ENCODE measurements around the gene TEKT4.
"Not testable (repeated sequence)": the region's sequence is repeated elsewhere in the genome, so short reads cannot be mapped to it uniquely, and the experiment has no call there.

Gene TEKT4

GRCh38 chr2:94876523-94876863 is 5.3 kb downstream of the TEKT4 start:
- no peaks in the 10 kb centered on the region for H3K27me3 ChIP-seq (ENCODE audit: insufficient read depth, low read length)
- H4K12ac ChIP-seq (ENCODE audit: low read depth, low read length): no peak overlapping the region
- H3K79me1 ChIP-seq (ENCODE audit: low read length): no peaks in the 10 kb centered on the region
- no peak overlapping the region for H3K14ac ChIP-seq (ENCODE audit: low read length)
- H3K36me3 ChIP-seq (ENCODE audit: control insufficient read depth in 1 of 2, insufficient read depth in 2 of 2, low read length in 2 of 2): no peaks in the 10 kb centered on the region
- H3K27ac ChIP-seq (ENCODE audit: low read depth, low read length): no peak overlapping the region
- no peak overlapping the region for H3K4me2 ChIP-seq (ENCODE audit: low read length)
- H2BK120ac ChIP-seq (ENCODE audit: insufficient read depth, low read length, poor library complexity): no peak overlapping the region
- H2AFZ ChIP-seq (ENCODE audit: insufficient read depth, low read length, poor library complexity): no peak overlapping the region
- WGBS (ENCODE audit: extremely low coverage, insufficient coverage, insufficient read length): no CpG with 5 or more reads among the region's 16 CpGs
- no peak overlapping the region for H2AK5ac ChIP-seq (ENCODE audit: low read length)
- H4K91ac ChIP-seq (ENCODE audit: low read depth, low read length): no peak overlapping the region
- no peak for DNase-seq
- H2BK12ac ChIP-seq (ENCODE audit: low read length): no peak overlapping the region
- H4K8ac ChIP-seq (ENCODE audit: low read depth, low read length): no peak overlapping the region
- H3K4me1 ChIP-seq (ENCODE audit: control insufficient read depth in 1 of 2, insufficient read depth in 2 of 2, low read length in 2 of 2): no peaks in the 10 kb centered on the region
- H3K18ac ChIP-seq (ENCODE audit: low read length): no peak overlapping the region
- no peak overlapping the region for H3K4ac ChIP-seq (ENCODE audit: low read depth, low read length)
- H3K9ac ChIP-seq (ENCODE audit: low read length): no peak overlapping the region
- H3K9me3 ChIP-seq (ENCODE audit: insufficient read depth, low read depth, low read length): peaks cover 3% of the 10 kb centered on the region
- H3K23ac ChIP-seq (ENCODE audit: low read length): no peak overlapping the region
- H3K79me2 ChIP-seq (ENCODE audit: control insufficient read depth, insufficient read depth, low read length, poor library complexity): no peaks in the 10 kb centered on the region
- no peak overlapping the region for H3K4me3 ChIP-seq (ENCODE audit: low read depth, low read length)
- H2BK5ac ChIP-seq (ENCODE audit: low read depth, low read length, poor library complexity): no peak overlapping the region

GRCh38 chr2:94877129-94877528 is 5.9 kb downstream of the TEKT4 start:
- Histone ChIP-seq H4K12ac (ENCODE audit: low read depth, low read length) (no peak overlapping the region), H3K27ac (ENCODE audit: low read depth, low read length) (no peak overlapping the region), H3K36me3 (ENCODE audit: control insufficient read depth in 1 of 2, insufficient read depth in 2 of 2, low read length in 2 of 2) (no peaks in the 10 kb centered on the region), H3K4me2 (ENCODE audit: low read length) (no peak overlapping the region), H2BK5ac (ENCODE audit: low read depth, low read length, poor library complexity) (no peak overlapping the region), H4K8ac (ENCODE audit: low read depth, low read length) (no peak overlapping the region), H3K18ac (ENCODE audit: low read length) (no peak overlapping the region), H3K23ac (ENCODE audit: low read length) (no peak overlapping the region), H4K91ac (ENCODE audit: low read depth, low read length) (no peak overlapping the region), H2AFZ (ENCODE audit: insufficient read depth, low read length, poor library complexity) (no peak overlapping the region), H3K9me3 (ENCODE audit: insufficient read depth, low read depth, low read length) (peaks cover 3% of the 10 kb centered on the region), H3K9ac (ENCODE audit: low read length) (no peak overlapping the region), H3K4me3 (ENCODE audit: low read depth, low read length) (no peak overlapping the region), H3K4ac (ENCODE audit: low read depth, low read length) (no peak overlapping the region), H2BK12ac (ENCODE audit: low read length) (no peak overlapping the region), H2AK5ac (ENCODE audit: low read length) (no peak overlapping the region), H3K14ac (ENCODE audit: low read length) (no peak overlapping the region), H3K27me3 (ENCODE audit: insufficient read depth, low read length) (no peaks in the 10 kb centered on the region), H2BK120ac (ENCODE audit: insufficient read depth, low read length, poor library complexity) (no peak overlapping the region), H3K79me2 (ENCODE audit: control insufficient read depth, insufficient read depth, low read length, poor library complexity) (no peaks in the 10 kb centered on the region), H3K79me1 (ENCODE audit: low read length) (no peaks in the 10 kb centered on the region), H3K4me1 (ENCODE audit: control insufficient read depth in 1 of 2, insufficient read depth in 2 of 2, low read length in 2 of 2) (no peaks in the 10 kb centered on the region)
- no peak for DNase-seq
- WGBS (ENCODE audit: extremely low coverage, insufficient coverage, insufficient read length): no CpG with 5 or more reads among the region's 5 CpGs

DNA sequence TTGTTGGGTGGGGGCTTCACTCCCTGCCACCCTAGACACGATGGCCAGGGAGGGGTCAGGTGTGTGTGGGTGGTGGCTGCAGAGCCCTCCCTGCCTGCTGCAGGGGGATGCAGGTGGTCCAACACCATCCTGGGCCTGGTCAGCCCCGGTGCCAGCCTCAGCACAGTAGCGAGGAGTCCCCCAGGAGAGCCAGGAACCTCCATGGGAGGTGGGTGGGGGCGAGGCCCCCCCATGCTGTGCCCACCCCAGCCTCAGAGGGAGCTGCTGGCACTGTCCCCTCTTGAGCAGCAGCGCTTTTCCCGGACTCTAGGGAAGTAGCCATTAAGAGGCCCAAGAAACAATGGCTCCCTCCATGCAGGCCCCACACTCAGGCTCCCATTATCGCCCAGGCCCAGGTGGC is 7.3 kb downstream of the TEKT4 start:
- not testable (repeated sequence) for H3K4me2 ChIP-seq (ENCODE audit: low read length); H3K79me1 ChIP-seq (ENCODE audit: low read length)
- WGBS (ENCODE audit: extremely low coverage, insufficient coverage, insufficient read length): no CpG with 5 or more reads among the region's 7 CpGs

DNA sequence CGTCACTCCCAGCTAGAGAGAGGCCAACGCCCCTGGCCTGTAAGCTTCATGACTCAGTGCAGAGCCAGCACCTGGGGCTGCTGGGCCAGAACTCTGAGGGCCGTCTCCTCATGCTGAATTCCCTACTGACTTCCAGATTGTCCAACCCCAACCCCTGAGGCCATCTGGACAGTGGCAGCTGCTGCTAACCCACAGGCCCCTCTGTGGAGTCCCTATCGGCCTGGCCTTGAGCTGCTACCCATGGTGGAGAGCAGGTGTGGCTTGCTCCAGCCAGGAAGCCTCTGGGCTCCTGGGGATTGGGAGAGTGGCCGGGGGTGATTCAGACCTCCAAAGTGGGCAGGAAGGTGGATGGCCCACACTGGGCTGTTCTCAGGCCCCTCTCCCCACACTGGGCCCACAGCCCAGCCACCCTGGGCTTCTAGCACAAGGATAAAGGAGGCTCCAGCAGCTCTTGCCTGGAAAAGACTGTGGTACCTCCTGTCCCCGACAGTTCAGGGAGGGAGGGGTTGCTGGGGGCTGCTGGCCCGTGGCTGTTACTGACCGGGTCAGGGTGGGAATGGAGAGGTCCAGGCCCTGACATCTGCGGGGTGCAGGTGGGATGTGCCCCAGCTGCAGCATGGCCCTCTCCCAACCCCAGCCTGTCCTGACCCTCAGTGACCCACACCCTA is 8.2 kb downstream of the TEKT4 start:
- DNase-seq: no peak
- Histone ChIP-seq H3K4me1 (ENCODE audit: control insufficient read depth in 1 of 2, insufficient read depth in 2 of 2, low read length in 2 of 2) (no peaks in the 10 kb centered on the region), H3K9me3 (ENCODE audit: insufficient read depth, low read depth, low read length) (peaks cover 3% of the 10 kb centered on the region), H3K36me3 (ENCODE audit: control insufficient read depth in 1 of 2, insufficient read depth in 2 of 2, low read length in 2 of 2) (no peaks in the 10 kb centered on the region), H2AK5ac (ENCODE audit: low read length) (no peak overlapping the region), H2BK120ac (ENCODE audit: insufficient read depth, low read length, poor library complexity) (no peak overlapping the region), H3K9ac (ENCODE audit: low read length) (no peak overlapping the region), H3K4me3 (ENCODE audit: low read depth, low read length) (no peak overlapping the region), H3K18ac (ENCODE audit: low read length) (no peak overlapping the region), H3K27me3 (ENCODE audit: insufficient read depth, low read length) (no peaks in the 10 kb centered on the region), H3K79me1 (ENCODE audit: low read length) (no peaks in the 10 kb centered on the region), H3K4ac (ENCODE audit: low read depth, low read length) (no peak overlapping the region), H2AFZ (ENCODE audit: insufficient read depth, low read length, poor library complexity) (no peak overlapping the region), H2BK5ac (ENCODE audit: low read depth, low read length, poor library complexity) (no peak overlapping the region), H3K14ac (ENCODE audit: low read length) (no peak overlapping the region), H4K12ac (ENCODE audit: low read depth, low read length) (no peak overlapping the region), H3K79me2 (ENCODE audit: control insufficient read depth, insufficient read depth, low read length, poor library complexity) (no peaks in the 10 kb centered on the region), H3K23ac (ENCODE audit: low read length) (no peak overlapping the region), H4K8ac (ENCODE audit: low read depth, low read length) (no peak overlapping the region), H4K91ac (ENCODE audit: low read depth, low read length) (no peak overlapping the region), H3K27ac (ENCODE audit: low read depth, low read length) (no peak overlapping the region), H2BK12ac (ENCODE audit: low read length) (no peak overlapping the region), H3K4me2 (ENCODE audit: low read length) (no peak overlapping the region)
- no CpG with 5 or more reads among the region's 9 CpGs for WGBS (ENCODE audit: extremely low coverage, insufficient coverage, insufficient read length)

More for the DNA sequence above, 7.3 kb downstream of the TEKT4 start:
- H3K9me3 ChIP-seq (ENCODE audit: insufficient read depth, low read depth, low read length); H3K79me2 ChIP-seq (ENCODE audit: control insufficient read depth, insufficient read depth, low read length, poor library complexity); H2BK120ac ChIP-seq (ENCODE audit: insufficient read depth, low read length, poor library complexity); H3K14ac ChIP-seq (ENCODE audit: low read length); H3K4me1 ChIP-seq (ENCODE audit: control insufficient read depth in 1 of 2, insufficient read depth in 2 of 2, low read length in 2 of 2); H3K27me3 ChIP-seq (ENCODE audit: insufficient read depth, low read length); H3K4ac ChIP-seq (ENCODE audit: low read depth, low read length); H3K23ac ChIP-seq (ENCODE audit: low read length); H3K18ac ChIP-seq (ENCODE audit: low read length); H4K91ac ChIP-seq (ENCODE audit: low read depth, low read length); H3K9ac ChIP-seq (ENCODE audit: low read length); H3K4me3 ChIP-seq (ENCODE audit: low read depth, low read length); H4K12ac ChIP-seq (ENCODE audit: low read depth, low read length); H2AFZ ChIP-seq (ENCODE audit: insufficient read depth, low read length, poor library complexity); H3K27ac ChIP-seq (ENCODE audit: low read depth, low read length); H2AK5ac ChIP-seq (ENCODE audit: low read length); H2BK12ac ChIP-seq (ENCODE audit: low read length); DNase-seq; H4K8ac ChIP-seq (ENCODE audit: low read depth, low read length); H2BK5ac ChIP-seq (ENCODE audit: low read depth, low read length, poor library complexity); H3K36me3 ChIP-seq (ENCODE audit: control insufficient read depth in 1 of 2, insufficient read depth in 2 of 2, low read length in 2 of 2): not testable (repeated sequence)

Data from trophoblast cell (in vitro differentiated cells and primary cell).